Measurements from ENCODE around the gene WDR59. TPM values are rescaled to one million over a fixed set of nuclear protein-coding genes. Genes with fewer than 3 reads are reported as not detected.

Gene WDR59
- total RNA-seq, 1 donor: 19.9 TPM

GRCh38 chr16:75003931-75004330, 19.0 kb upstream of the WDR59 start:
- no peak overlapping the region for H3K4me3 ChIP-seq (ENCODE audit: low read depth, low read length)
- no peak for TF ChIP-seq CTCF (IDR thresholded peaks at IDR 0.05; ENCODE audit: insufficient read depth, low read depth, low read length)
- no peak for DNase-seq (ENCODE audit: low read depth)

GRCh38 chr16:75002474-75002873, 17.6 kb upstream of the WDR59 start:
- no peak overlapping the region for H3K4me3 ChIP-seq (ENCODE audit: low read depth, low read length)
- no peak for DNase-seq (ENCODE audit: low read depth)
- no peak for TF ChIP-seq CTCF (IDR thresholded peaks at IDR 0.05; ENCODE audit: insufficient read depth, low read depth, low read length)

GRCh38 chr16:75000481-75001081, 15.7 kb upstream of the WDR59 start:
- DNase-seq (ENCODE audit: low read depth): no peak

GRCh38 chr16:74999609-75000480, 14.9 kb upstream of the WDR59 start:
- TF ChIP-seq CTCF (IDR thresholded peaks at IDR 0.05; ENCODE audit: insufficient read depth, low read depth, low read length): no peak
- DNase-seq (ENCODE audit: low read depth): no peak

More at GRCh38 chr16:75000481-75001081, 15.7 kb upstream of the WDR59 start:
- H3K4me3 ChIP-seq (ENCODE audit: low read depth, low read length): peak overlapping the region; percentile 78
- no peak for TF ChIP-seq CTCF (IDR thresholded peaks at IDR 0.05; ENCODE audit: insufficient read depth, low read depth, low read length)

GRCh38 chr16:74999219-74999608, 14.3 kb upstream of the WDR59 start:
- DNase-seq (ENCODE audit: low read depth): no peak
- no peak for TF ChIP-seq CTCF (IDR thresholded peaks at IDR 0.05; ENCODE audit: insufficient read depth, low read depth, low read length)
- H3K4me3 ChIP-seq (ENCODE audit: low read depth, low read length): peak overlapping the region; percentile 78

More at GRCh38 chr16:74999609-75000480, 14.9 kb upstream of the WDR59 start:
- peak overlapping the region; percentile 78 for H3K4me3 ChIP-seq (ENCODE audit: low read depth, low read length)

GRCh38 chr16:74998481-74999218, 13.7 kb upstream of the WDR59 start, which contains the start of gene ZNRF1:
TSS of gene ZNRF1 (plus strand) at chr16:74999024. CDS start at chr16:74999672, 648 bp downstream.
- peak; percentile 71 for TF ChIP-seq CTCF (IDR thresholded peaks at IDR 0.05; ENCODE audit: insufficient read depth, low read depth, low read length)
- peak within 1 kb of the TSS; percentile 78 for H3K4me3 ChIP-seq (ENCODE audit: low read depth, low read length)
- peak; percentile 89 for DNase-seq (ENCODE audit: low read depth)
